Activated CD4-positive, alpha-beta memory T cell treated with anti-CD3 and anti-CD28 coated beads for 36 hours (primary cell): ENCODE results near the gene FFAR1. TPM values are rescaled to one million over a fixed set of nuclear protein-coding genes. Genes with fewer than 3 reads are reported as not detected.
"Not testable (repeated sequence)": the region's sequence is repeated elsewhere in the genome, so short reads cannot be mapped to it uniquely, and the experiment has no call there.

Source experiments
- CTCF ChIA-PET: fragments of 350-600 bp; sonication (Branson Sonifier 250); formaldehyde crosslinking; loops from one replicate; lab custom pipeline; 2021; ENCODE audit warnings: antibody characterized with exemption, inconsistent platforms; lab: Charles Lee
- POLR2A ChIA-PET: fragments of 350-600 bp; sonication (Branson Sonifier 250); formaldehyde crosslinking; loops from one replicate; lab custom pipeline; 2021; ENCODE audit warnings: antibody characterized with exemption; lab: Charles Lee
- DNase-seq: peaks from one replicate; pipeline ENCODE4 v3.0.0-alpha.2; 2020
- H3K27ac Mint-ChIP-seq: one replicate; pipeline ENCODE4 v1.8.0; 2021; ENCODE audit warnings: mixed read lengths
- H3K27me3 Mint-ChIP-seq: one replicate; pipeline ENCODE4 v1.8.0; 2021; ENCODE audit warnings: mixed read lengths
- H3K36me3 Mint-ChIP-seq: one replicate; pipeline ENCODE4 v1.8.0; 2021; ENCODE audit warnings: mixed read lengths
- H3K4me1 Mint-ChIP-seq: one replicate; pipeline ENCODE4 v1.8.0; 2021; ENCODE audit warnings: low read depth, mixed read lengths
- H3K4me3 Mint-ChIP-seq: one replicate; pipeline ENCODE4 v1.8.0; 2021; ENCODE audit warnings: mild to moderate bottlenecking, mixed read lengths
- H3K9me3 Mint-ChIP-seq: one replicate; pipeline ENCODE4 v1.8.0; 2021; ENCODE audit warnings: mixed read lengths
- intact Hi-C: fragments of 100-400 bp; cut with micrococcal nuclease; formaldehyde crosslinking; loops from one replicate; pipeline ENCODE4 v1.15.1; 2023
- total RNA-seq, 2 experiments: library from RNA; stranded (reverse); gene quantifications; one replicate each; pipeline ENCODE4 v1.2.3, GENCODE V29; 2021

The FFAR1 gene
- total RNA-seq, 2 experiments from 2014 or later = 0.12 TPM; not detected in 1

GRCh38 chr19:35354898-35355297 lies 7.2 kb downstream of the FFAR1 start:
- POLR2A ChIA-PET = no interaction called here
- Mint-ChIP-seq H3K27me3 (peaks cover 5% of the 10 kb centered on the region), H3K9me3 (no peaks in the 10 kb centered on the region), H3K4me3 (no peak overlapping the region), H3K27ac (no peak overlapping the region), H3K4me1 (peaks cover 19% of the 10 kb centered on the region), H3K36me3 (no peaks in the 10 kb centered on the region)
- peak; percentile 20 for DNase-seq
- CTCF ChIA-PET = interaction anchor here (0.9 to 4.5 kb wide), 4 partner anchors 107 to 141 kb away, joined by 3 to 101 read pairs (median 46); no protein-coding TSS in a partner anchor
- intact Hi-C loops = no loop called here

DNA sequence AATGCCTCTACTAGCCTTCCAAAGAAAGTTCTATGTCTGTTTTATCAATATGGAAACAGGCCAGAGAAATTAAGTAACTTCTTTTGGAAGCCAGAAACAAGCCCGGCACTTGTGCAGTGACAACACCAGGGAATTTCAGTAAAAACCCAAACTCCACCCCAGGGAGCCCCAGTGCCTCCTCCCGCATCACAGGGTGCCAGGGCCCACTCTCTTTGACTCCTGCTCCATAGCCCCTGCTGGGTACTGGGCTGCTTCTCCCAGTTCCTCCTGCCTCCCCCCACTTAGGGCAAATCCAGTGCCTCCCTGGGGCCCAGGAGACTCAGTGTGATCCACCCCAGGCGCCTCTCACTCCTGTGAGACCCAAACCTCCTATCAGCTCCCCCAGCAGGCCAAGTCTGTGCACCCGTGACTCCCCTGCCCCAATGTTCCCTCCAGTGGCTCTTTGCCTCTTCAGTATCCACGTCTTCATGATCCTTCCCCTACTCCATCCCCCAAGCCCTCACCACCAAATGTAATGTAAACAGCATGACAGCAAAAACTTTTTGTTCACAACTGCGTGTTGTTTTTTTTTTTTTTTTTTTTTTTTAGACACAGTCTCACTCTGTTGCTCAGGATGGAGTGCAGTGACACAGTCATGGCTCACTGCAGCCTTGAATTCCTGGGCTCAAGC lies 8.2 kb downstream of the FFAR1 start:
- Mint-ChIP-seq H3K4me3 (no peak overlapping the region), H3K27ac (no peak overlapping the region), H3K4me1 (peaks cover 19% of the 10 kb centered on the region), H3K27me3 (peaks cover 5% of the 10 kb centered on the region), H3K9me3 (no peaks in the 10 kb centered on the region), H3K36me3 (no peaks in the 10 kb centered on the region)
- POLR2A ChIA-PET = no interaction called here
- peak; percentile 6 for DNase-seq
- CTCF ChIA-PET = interaction anchor here (1.1 to 4.5 kb wide), 4 partner anchors 8 to 140 kb away, joined by 4 to 101 read pairs (median 45); partner anchors contain the start of gene FFAR1
- intact Hi-C loops = no loop called here

DNA sequence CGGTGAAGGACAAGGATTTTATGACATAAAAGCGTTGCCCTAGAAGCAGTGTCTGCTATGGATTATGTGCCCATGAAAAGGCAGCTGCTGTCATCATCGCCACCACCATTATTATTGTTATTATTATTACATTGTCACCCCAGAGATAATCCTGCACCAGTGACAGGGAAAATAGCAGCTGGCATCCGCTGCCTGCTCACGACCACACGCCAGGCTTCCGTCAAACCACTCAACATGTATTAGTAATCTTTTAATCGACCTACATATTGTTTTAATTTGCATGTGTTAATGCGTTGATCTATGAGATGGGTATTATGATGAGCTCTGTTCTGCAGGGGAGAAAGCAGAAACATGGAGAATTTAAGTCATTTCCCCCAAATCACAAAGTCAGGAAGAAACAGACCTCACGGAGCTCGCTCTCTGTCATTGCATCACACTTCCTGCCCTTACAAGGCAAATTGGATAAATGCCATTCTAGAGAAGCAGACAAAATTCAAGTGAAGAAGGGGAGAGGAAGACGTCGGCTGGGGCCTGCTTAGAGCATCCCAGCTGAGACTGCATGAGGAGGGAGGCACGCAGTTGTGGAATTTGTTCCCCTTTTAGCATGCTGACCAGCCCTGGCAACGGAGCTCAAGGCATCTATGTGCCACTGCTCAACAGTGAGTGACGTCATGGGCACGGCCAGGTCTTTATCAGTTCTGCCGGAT lies 10.3 kb downstream of the FFAR1 start, which contains the start of gene FFAR3:
FFAR3 (plus strand) TSS at position 594 of the 707 bp plus-strand sequence. CDS start 431 bp downstream, outside the sequence.
- Mint-ChIP-seq H3K9me3 (no peaks in the 10 kb centered on the region), H3K27me3 (peaks cover 9% of the 10 kb centered on the region), H3K4me1 (peaks cover 14% of the 10 kb centered on the region), H3K27ac (peak within 1 kb of the TSS; percentile 20), H3K4me3 (peak within 1 kb of the TSS; percentile 21), H3K36me3 (no peaks in the 10 kb centered on the region)
- POLR2A ChIA-PET = interaction anchor here (1.3 kb wide), 1 partner anchor 11 kb away, joined by 3 read pairs; no protein-coding TSS in a partner anchor
- CTCF ChIA-PET = interaction anchor here (1.0 to 2.5 kb wide), 6 partner anchors 11 to 233 kb away, joined by 3 to 13 read pairs (median 5); partner anchors contain the start of gene FFAR1
- peak; percentile 21 for DNase-seq
- intact Hi-C loops = no loop called here

GRCh38 chr19:35358834-35359233 lies 11.1 kb downstream of the FFAR1 start:
- intact Hi-C loops, H3K27me3 Mint-ChIP-seq, POLR2A ChIA-PET, H3K27ac Mint-ChIP-seq, H3K36me3 Mint-ChIP-seq, H3K9me3 Mint-ChIP-seq, H3K4me3 Mint-ChIP-seq: not testable (repeated sequence)
- H3K4me1 Mint-ChIP-seq = peaks cover 12% of the 10 kb centered on the region
- peak; percentile 15 for DNase-seq
- CTCF ChIA-PET = interaction anchor here (1.1 to 1.6 kb wide), 3 partner anchors 136 to 233 kb away, joined by 3 to 8 read pairs (median 6); no protein-coding TSS in a partner anchor

DNA sequence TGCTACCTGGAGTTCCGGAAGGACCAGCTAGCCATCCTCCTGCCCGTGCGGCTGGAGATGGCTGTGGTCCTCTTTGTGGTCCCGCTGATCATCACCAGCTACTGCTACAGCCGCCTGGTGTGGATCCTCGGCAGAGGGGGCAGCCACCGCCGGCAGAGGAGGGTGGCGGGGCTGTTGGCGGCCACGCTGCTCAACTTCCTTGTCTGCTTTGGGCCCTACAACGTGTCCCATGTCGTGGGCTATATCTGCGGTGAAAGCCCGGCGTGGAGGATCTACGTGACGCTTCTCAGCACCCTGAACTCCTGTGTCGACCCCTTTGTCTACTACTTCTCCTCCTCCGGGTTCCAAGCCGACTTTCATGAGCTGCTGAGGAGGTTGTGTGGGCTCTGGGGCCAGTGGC lies 11.7 kb downstream of the FFAR1 start:
- peak; percentile 7 for DNase-seq
- H3K36me3 Mint-ChIP-seq, POLR2A ChIA-PET, H3K27me3 Mint-ChIP-seq, intact Hi-C loops, H3K4me3 Mint-ChIP-seq, CTCF ChIA-PET, H3K9me3 Mint-ChIP-seq, H3K27ac Mint-ChIP-seq: not testable (repeated sequence)
- H3K4me1 Mint-ChIP-seq = peaks cover 12% of the 10 kb centered on the region

DNA sequence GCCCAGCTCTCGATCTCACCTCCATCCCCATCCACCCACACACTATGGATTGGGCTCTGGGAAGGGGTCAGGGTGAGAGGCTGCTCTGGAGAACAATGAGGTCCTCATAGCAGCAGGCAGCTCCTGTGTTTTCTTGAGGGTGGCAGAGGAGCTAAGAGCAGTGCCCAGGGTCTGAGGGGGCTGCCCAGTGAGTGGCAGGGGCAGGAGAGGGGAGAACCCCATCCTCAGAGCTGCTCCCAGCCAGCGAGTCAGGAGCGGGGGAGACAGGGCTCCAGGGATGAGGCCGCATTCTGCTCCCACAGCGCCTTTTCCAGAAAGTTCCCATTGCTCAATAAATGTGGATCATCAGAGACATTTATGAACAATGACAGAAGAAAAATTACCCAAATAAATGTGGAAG lies 12.4 kb downstream of the FFAR1 start:
- CTCF ChIA-PET, H3K4me3 Mint-ChIP-seq, H3K27ac Mint-ChIP-seq, H3K9me3 Mint-ChIP-seq, intact Hi-C loops, POLR2A ChIA-PET, DNase-seq, H3K27me3 Mint-ChIP-seq, H3K36me3 Mint-ChIP-seq: not testable (repeated sequence)
- peaks cover 12% of the 10 kb centered on the region for H3K4me1 Mint-ChIP-seq

- DNase-seq = no peak
- Mint-ChIP-seq H3K4me3 (no peak overlapping the region), H3K27ac (no peak overlapping the region), H3K36me3 (no peaks in the 10 kb centered on the region), H3K27me3 (peaks cover 9% of the 10 kb centered on the region), H3K4me1 (peaks cover 12% of the 10 kb centered on the region), H3K9me3 (no peaks in the 10 kb centered on the region)
- CTCF ChIA-PET = interaction anchor here (0.8 to 1.1 kb wide), 2 partner anchors 8 to 66 kb away, joined by 3 read pairs; no protein-coding TSS in a partner anchor
- intact Hi-C loops = no loop called here
- POLR2A ChIA-PET = interaction anchor here (0.6 kb wide), 1 partner anchor 92 kb away, joined by 3 read pairs; the partner anchor contains the start of gene USF2
Measured at GRCh38 chr19:35360880-35361420, 13.2 kb downstream of the FFAR1 start.

- no peaks in the 10 kb centered on the region for H3K36me3 Mint-ChIP-seq
- no peak for DNase-seq
- no peak overlapping the region for H3K27ac Mint-ChIP-seq
- intact Hi-C loops = no loop called here
- CTCF ChIA-PET = interaction anchor here (0.8 to 1.1 kb wide), 2 partner anchors 9 kb away, joined by 3 read pairs; no protein-coding TSS in a partner anchor
- H3K9me3 Mint-ChIP-seq = no peaks in the 10 kb centered on the region
- no peak overlapping the region for H3K4me3 Mint-ChIP-seq
- H3K4me1 Mint-ChIP-seq = peaks cover 10% of the 10 kb centered on the region
- POLR2A ChIA-PET = no interaction called here
- H3K27me3 Mint-ChIP-seq = peaks cover 7% of the 10 kb centered on the region
Measured at GRCh38 chr19:35362261-35363000, 14.7 kb downstream of the FFAR1 start.

GRCh38 chr19:35363001-35363590 lies 15.4 kb downstream of the FFAR1 start:
- H3K36me3 Mint-ChIP-seq = no peaks in the 10 kb centered on the region
- CTCF ChIA-PET = interaction anchor here (0.8 kb wide), 1 partner anchor 10 kb away, joined by 3 read pairs; no protein-coding TSS in a partner anchor

DNA sequence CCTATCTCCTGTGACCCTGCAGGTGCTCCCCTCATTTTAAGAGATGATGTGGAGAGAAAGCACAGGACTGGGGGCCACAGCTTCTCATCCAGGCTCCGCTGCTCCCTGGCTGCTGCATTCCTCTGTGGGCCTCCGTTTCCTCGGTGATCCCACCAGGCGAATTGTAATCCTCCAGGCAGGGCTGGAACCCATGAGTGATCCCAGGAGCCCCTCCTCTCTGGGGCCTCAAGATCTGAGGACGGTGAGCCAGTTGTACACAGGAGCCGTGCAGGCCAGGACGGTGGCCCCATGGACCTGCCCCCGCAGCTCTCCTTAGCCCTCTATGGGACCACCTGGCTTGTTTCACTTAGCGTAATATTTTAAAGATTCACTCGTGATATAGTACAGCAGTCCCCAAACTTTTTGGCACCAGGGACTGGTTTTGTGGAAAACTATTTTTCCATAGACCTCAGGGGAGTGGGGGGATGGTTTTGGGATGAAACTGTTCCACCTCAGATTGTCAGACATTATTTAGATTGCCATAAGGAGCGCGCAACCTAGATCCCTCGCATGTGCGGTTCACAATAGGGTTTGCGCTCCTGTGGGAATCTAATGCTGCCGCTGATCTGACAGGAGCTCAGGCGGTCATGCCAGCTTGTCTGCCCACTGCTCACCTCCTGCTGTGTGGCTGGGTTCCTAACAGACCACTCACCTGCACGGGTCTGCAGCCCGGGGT lies 16.2 kb downstream of the FFAR1 start:
- intact Hi-C loops = no loop called here
- peaks cover 9% of the 10 kb centered on the region for H3K27me3 Mint-ChIP-seq
- ChIA-PET POLR2A (no interaction called here), CTCF (interaction anchor here (0.6 to 1.0 kb wide), 4 partner anchors 35 to 145 kb away, joined by 3 to 4 read pairs (median 3); no protein-coding TSS in a partner anchor)
- no peak for DNase-seq
- peaks cover 3% of the 10 kb centered on the region for H3K4me1 Mint-ChIP-seq
- H3K36me3 Mint-ChIP-seq = no peaks in the 10 kb centered on the region
- H3K4me3 Mint-ChIP-seq = no peak overlapping the region
- no peak overlapping the region for H3K27ac Mint-ChIP-seq
- no peaks in the 10 kb centered on the region for H3K9me3 Mint-ChIP-seq

More at GRCh38 chr19:35363001-35363590, 15.4 kb downstream of the FFAR1 start:
- Mint-ChIP-seq H3K4me3 (no peak overlapping the region), H3K27me3 (peaks cover 8% of the 10 kb centered on the region), H3K27ac (no peak overlapping the region), H3K4me1 (peaks cover 6% of the 10 kb centered on the region), H3K9me3 (no peaks in the 10 kb centered on the region)
- POLR2A ChIA-PET = no interaction called here
- intact Hi-C loops = no loop called here
- DNase-seq = no peak
